NCI-H226 (cell line): Measurements from ENCODE around the gene ACSF3.

ENCODE experiments used
- DNase-seq: peaks from one replicate; pipeline ENCODE4 v3.0.0-alpha.2; 2015

The ACSF3 gene

DNA sequence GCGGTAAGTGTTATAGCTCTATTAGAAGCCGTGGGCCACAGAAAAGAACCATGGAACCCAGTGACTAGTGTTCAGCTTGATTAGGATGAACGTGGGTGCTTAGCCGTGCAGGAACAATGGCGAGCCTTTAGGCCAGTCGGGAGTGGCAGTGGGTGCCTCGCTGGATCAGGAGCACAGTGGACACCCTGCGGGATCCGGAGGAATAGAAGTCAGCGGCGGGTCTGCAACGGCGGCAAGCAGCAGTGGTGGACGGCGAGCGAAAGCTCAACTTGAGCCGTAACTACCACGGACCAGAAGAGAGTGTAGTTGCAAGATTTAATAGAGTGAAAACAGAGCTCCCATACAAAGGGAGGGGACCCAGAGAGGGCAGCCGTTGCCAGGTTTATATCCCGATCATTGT, 40.6 kb downstream of the ACSF3 start:
- no peak for DNase-seq

DNA sequence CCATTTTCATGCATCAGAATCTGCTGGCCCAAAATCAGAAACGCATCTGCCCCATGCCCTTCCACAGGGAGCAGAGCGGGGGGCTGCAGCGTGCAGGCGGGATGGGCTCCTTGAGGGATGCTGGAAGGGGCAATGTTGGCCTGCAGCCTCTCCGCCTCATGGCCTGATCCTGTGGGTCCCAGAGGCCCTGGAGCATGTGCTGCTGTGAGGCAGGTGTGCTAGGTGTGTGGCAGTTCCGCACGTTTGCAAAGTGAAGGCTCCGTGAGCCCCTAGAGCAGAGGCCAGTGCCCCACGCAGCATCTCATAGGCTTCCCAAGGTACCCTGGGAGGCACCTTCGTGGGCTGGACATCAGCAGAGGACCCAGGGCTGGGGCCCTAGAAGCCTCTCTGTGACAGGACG, 41.5 kb downstream of the ACSF3 start:
- DNase-seq, result no peak

DNA sequence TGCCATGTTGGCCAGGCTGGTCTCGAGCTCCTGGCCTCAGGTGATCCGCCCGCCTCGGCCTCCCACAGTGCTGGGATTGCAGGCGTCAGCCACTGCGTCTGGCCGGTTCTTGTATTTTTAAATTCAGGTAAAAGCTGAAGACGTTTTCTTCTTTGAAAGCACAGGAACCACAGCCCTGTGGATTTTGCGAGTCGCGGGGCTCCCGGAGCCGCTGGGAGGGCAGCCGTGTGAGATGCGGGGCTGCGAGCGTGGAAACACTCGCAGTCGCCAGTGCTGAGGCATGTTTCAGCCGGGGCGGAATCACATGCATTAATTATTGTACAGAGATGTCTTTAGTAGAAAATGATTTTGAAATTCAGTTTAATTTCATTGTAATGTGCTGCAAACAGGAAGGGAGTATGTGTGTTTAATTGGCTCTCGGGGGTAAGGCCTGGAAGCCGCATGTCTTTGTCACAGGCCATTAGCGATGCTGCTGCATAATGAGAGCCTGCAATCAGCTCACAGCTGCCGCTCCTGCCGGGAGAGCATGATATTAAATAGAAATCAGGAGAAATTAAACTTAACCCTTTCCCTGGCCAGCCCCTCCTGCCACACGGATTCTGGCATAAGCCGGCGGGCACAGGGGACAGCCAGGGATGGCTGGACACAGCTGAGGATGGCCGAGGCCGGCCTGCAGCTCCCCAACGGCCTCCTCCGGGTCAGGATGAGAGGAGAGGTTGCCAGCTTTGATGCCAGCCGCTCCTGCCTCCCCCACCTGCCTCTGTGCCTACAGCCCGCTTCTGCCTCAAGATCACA, 42.5 kb downstream of the ACSF3 start:
- no peak for DNase-seq

DNA sequence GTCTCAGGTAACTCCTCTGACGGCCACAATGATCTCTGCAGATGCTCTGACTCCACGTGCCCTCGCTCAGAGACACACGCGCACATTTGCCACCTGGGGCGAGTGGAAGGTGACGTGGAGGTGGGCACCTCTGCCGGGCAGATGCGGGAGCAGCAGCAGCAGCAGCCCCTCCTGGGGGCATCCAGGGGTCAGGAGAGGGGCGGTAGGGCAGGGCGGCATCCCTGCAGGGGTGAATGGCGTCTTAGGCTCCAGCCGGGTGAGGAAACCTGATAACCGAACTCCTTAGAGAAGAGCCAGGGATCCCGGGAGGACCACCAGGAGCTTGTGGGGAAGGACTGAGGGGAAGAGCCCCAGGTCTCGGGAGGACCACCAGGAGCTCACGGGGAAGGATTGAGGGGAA, 43.3 kb downstream of the ACSF3 start:
- DNase-seq, result no peak

DNA sequence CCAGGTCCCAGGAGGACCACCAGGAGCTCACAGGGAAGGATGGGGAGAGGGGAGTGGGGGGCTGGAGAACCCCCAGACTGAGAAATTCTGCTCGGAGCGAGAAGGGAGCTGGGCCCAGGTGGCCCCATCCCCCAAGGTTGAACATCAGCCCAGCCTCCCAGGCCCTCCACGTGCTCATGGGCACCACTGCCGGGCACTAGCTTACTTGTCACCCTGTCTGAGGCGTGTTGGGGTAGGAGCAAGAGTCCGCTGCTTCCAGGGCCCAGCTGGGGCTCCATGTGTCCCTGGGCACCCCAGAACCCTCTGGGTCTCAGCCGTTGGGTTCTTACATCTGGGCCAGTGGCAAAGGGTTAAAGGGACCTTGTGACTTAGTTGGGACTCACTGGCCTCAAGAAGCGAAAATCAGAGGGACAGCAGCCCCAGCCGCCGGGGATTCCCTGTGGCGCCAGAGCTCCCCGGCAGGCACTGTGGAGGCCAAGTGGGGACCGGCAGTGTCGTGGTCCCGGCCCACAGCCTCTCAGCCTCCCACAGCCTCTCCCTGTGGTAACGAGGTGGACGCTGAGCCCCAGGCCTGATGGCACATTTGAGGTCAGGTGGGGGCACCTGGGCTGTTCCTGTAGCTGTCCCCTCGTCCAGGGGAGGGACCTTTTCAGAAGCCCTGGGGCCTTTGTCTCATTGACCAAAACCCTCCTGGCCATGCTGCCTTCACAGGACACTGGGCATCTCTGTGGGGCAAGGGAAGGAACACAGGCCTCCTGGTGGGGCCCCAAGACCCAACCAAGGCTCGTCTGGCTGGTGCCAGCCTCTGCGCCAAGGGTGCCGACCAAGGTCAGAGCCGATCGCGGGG, 44.2 kb downstream of the ACSF3 start:
- DNase-seq, result no peak

DNA sequence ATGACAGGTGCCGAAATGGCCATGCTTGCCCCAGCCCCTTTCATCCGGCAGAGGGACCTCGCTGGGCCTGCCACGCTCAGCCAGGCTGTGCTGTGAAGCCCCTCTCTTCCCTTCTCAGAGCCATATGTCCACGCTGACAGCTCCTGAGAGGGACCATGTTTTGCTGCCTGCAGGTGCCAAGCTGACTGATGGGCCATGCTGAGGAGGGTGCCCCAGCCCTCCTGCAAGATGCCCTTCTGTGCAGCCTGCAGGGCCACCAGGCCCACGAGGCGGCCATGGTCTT, 44.8 kb downstream of the ACSF3 start:
- no peak for DNase-seq

DNA sequence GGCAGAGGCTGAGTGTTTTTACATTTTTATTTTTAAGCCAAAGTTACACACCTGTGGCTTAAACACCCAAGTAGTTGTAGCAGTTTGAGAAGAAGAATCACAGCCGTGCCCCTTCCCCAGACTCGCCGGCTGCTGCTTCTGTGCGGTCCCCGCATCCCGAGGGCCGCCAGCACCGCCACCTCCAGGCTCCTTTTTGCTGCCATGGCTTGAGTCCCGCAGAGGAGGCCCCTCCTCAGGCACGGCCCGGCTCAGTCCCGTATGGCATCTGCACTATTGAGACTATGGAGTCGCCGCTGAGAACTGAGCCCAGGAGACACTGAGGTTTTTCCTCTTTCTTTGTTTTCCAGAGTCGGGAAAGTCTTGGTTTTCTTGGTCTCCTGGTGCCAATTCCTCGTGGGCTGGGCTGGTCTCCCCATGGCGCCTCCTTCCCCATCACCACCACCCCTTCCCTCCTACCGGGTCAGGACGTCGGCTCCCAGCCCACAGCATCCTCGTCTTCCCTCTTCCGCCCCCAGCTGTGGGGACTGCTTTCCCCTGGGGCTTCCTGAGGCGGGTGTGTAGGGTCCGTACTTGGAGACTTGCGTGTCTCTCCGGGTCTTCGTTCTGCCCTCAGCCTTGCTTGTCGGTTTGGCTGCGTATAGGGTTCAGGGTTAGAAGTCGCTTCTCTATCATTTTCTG, 45.3 kb downstream of the ACSF3 start:
- DNase-seq, result no peak

DNA sequence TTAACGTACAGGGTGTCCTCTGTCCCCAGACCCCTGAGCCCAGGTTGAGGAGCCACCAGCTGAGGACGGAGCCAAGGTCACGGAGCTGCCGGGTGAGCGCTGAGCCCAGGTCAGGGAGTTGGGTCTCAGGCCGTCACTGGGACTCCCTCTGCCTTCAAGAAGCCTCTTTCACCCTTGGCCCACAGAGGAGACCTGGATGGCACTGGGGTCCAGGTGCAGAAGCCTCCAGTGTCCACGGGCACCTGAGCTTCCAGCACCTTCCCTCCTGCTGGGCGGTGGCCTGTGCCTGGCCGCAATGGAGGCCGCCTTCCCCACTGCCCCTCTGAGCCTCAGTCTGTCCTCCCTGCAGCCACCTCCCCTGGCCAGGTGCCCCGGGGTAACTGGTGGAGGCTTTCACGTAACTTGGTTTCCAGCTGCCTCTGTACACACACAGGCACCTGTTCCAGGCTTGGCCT, 46.3 kb downstream of the ACSF3 start:
- no peak for DNase-seq

DNA sequence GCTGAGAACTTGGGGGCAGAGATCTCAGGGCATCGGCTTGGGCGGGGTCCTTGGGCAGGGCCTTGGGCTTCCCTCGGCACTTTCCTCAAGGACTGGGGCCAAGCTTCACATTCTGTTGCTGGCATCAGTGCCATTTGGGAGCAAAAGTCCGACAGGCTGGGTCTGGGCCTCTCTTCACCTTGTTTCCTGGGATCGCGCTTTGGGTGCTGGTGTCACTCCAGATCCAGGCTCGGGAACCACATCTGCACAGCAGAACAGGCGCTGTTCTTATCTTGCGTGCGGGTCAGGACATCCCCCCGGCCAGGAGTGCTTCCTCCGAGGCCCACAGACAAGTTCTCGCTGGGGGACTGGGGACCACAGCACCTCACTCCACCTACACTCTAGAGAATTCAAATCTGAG, 46.7 kb downstream of the ACSF3 start:
- DNase-seq, result no peak

DNA sequence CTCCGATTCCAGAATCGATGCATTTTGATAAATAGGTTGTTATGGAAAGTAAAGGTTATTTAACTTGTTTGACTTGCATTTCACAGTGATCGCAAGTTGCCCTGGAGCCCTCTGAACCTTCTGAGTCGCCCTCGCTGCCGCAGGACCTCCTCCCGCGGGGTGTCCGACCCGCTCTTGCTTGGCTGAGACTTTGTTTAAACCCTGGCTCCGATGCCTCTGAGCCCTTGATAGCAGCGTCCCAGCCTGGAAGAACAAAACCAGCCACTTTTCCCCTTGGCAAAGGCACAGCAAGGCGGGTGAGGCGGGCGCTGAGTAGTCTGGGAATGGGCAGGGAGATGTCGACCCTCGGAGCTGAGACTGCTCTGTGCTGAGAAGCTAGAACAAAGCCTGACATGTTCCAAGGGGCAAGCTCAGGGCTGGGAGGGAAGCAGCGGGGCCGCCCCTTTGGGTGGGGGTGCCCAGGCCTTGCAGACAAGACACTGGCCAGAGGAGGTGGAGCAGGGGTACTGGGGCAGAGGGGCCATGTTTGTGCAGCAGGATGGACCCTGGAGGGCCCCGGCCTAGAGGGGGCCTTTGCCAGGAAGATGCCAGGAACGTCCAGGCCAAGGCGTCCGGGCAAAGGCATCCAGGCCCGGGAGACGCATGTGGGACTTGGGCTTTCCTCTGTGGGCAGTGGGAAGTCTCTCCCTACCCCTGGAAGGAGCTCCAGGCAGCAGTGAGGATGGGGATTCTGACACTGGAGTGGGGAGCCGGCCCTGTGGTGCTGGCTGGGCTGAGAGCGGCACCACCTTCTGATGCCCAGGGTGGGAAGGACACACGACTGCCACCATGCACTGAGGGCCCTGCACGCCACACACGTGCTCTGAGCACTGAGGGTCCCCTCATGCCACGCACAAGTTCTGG, 47.6 kb downstream of the ACSF3 start:
- DNase-seq, result no peak

DNA sequence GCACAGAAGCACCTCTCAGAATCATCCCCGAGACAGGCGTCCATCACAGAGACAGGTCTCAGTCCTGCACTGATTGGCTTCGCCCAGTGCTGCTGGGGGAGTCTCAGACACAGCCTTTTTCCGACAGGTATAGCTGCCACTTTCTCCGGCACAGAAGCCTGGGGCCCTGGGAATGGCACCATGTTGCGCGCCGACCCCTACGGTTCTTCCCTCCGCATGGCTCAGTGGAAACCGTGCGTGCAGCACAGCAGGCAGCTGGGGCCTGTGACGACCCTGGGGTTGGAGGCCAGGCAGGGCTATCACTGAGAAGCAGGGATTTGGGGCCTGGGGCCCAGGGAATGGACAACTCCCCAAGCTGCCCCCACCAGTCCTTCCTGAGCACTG, 48.2 kb downstream of the ACSF3 start:
- no peak for DNase-seq

DNA sequence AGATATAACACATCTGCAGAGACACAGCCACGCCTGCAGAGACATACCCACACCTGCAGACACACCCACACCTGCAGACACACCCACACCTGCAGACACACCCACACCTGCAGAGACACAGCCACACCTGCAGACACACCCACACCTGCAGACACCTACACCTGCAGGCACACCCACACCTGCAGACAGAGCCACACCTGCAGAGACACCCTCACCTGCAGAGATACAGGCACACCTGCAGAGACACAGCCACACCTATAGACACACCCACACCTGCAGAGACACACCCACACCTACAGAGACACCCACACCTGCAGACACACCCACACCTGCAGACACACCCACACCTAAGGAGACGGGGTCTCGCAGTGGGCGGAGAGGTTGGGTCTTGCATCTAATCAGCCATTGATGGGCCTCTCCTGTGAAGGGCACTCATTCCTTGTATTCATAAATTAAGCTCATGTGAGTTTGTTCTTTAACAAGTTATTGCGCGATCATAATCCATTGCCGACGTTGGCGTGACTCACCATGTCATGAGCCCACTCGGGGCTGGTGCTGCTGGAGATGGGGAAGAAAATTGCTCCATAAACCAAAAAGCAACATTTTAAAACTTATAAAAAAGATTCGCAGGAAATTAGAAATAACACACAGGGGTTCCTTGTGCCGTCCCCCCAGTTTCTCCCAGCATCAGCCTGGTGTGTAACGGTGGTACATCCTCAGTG, 49.0 kb downstream of the ACSF3 start:
- DNase-seq, result no peak

DNA sequence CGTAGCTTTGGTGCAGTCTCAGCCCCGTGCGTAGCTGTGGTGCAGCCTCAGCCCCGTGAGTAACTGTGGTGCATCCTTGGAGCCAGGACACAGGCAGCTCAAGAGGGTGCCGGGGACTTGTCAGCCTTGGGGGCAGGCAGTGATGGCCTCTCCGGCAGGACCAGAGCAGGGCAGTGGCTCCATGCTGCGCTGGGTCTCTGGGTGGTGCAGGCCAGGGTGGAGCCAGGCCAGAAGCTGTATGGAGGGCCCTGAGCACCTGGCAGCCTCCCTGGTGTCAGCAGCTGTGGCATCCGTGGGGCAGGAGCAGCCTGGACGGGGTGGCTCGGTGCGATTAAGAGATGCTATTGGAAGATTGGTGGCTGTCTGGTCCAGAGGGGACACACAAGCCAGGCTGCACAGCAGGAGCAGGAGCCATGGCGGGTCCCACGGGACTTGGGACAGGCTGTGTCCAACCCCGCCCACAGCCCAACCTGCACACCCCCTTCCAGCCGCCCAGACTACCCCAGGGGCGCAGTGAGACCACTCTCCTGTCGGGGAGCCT, 49.6 kb downstream of the ACSF3 start:
- DNase-seq, result no peak

DNA sequence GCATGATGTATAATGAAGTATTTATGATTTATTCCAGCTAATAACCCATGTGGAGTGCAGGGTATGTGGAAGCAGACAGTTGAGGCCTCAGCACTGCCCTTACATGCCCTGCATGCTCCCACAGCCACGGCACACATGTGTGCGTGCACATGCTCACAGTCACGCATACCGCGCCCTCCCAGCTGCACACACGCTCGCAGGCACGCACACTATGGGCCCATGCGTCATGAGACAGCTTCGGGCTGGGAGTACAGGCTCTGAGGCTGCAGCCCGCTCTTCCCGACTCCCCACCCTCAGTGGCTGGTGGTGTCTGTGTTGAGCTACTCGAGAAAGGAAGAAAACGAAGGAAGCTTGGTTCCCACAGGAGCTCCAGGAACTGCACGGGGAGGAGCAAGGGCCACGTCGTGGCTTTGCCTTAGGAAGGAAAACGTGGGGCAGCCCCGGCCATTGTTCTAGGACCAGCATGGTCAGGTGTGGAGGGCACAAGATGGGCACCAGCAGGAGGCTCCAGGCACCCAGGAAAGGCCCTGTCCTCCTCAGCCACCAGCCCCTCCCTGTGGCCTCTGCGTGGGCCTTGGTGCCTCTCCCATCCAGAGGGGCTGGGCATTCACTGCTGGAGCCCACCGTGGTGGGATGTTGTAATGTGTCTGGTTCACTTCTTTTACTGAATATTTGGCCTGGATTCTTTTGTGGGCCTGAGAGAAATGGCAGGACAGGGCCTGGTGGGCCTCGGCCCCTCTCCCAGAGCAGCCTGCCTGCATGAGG, 50.4 kb downstream of the ACSF3 start:
- DNase-seq, result no peak

DNA sequence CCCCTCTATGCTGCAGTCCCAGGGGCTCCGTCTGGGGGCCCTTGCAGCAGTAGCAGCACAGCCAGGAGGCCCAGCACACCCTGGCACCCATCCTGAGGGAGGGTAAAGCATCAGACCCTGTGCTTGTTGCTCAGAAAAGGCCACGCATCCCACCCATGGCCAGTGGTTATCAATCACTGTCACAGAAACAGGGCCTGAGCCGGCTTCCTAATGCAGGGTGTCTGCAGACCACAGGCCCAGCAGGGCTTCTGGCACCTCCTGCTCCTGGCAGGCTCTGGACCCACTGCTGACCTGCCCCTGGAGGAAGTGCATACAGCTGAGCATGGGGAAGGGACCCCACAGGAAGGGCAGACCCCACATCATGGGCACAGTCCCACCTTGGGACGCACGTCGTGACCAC, 51.0 kb downstream of the ACSF3 start:
- DNase-seq, result no peak

DNA sequence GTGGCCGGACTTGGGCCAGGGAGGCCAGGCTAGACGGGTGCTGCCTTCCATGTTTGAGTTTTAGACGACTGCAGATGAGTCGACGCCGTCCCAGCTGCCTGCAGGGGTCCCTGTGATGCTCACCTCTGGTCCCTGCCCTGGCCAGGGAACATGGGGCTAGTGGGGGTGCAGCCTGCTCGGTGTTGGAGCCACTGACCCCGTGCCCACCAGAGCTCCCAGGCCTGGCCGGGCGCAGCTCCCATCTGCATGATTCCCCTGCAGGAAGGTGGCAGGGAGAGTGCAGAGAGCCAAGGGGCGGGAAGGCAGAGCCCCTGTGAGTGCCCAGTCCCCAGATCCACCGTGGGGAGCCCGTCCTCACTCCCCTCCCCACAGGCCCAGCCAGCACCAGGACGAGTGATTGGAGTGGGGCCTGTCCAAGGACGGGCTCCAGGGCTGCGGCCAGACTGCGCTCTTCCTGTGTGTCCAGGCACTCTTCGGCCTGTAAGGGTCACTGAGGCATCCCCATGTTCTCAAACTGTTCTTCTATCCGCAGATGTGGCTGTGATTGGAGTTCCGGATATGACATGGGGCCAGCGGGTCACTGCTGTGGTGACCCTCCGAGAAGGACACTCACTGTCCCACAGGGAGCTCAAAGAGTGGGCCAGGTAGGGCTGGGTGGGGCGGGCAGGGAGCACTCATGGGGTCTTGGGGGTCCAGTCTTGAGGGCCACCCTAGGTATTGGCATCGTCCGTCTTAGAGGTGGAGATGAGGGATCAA, 51.9 kb downstream of the ACSF3 start:
- no peak for DNase-seq

DNA sequence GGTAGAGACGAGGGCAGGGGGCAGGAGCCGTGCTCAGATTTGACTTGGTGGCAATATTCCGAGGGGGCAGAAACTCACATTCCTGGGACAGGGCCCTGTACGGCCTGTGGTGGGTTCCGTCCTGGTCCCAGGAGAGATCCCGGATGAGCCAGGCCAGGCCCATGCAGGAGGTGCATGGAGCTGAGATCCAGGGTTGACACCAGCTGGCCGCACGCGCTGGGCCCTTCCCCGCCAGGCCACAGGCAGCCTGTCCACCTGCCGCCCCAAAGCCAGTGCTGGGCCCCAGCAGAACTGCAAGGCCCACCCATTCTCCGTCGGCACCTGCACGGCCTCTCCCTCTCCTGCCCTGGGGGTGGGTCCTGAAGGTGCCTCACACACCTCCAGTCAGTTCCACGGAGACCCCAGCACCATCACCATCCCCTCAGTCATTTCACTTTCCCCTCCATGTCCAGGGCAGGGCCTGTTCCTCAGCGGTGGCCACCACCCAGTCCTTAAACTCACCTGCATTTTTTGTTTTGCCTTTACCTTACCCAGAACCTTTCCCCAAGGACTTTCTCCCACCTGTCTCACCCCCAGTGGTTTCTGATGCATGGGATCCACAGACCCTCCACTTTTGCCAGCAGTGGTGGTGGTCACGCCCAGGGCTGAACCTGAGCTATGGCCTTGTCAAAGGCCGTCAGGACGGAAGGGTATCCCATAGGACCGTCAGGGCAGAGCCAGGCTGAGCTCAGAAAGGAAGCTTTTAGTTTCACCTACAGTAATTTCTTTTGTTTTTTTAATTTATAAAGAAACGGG, 52.8 kb downstream of the ACSF3 start:
- DNase-seq, result no peak

DNA sequence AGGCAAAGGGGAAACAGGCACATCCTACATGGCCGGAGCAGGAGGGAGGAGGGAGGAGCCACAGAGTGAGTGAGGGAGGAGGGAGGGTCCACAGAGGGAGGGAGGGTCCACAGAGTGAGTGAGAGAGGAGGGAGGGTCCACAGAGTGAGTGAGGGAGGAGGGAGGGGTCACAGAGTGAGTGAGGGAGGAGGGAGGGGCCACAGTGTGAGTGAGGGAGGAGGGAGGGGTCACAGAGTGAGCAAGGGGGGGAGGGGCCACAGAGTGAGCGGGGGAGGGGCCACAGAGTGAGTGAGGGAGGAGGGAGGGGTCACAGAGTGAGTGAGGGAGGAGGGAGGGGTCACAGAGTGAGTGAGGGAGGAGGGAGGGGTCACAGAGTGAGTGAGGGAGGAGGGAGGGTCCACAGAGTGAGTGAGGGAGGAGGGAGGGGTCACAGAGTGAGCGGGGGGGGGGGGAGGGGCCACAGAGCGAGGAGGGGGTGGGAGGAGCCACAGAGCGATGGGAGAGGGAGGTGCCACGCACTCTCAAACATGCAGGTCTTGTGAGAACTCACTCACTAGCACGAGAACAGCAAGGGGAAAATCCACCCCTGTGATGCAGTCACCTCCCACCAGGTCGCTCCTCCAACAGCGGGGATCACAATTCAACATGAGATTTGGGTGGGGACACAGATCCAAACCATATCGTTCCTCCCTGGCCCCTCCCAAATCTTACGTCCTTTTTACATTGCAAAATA, 53.6 kb downstream of the ACSF3 start:
- no peak for DNase-seq

DNA sequence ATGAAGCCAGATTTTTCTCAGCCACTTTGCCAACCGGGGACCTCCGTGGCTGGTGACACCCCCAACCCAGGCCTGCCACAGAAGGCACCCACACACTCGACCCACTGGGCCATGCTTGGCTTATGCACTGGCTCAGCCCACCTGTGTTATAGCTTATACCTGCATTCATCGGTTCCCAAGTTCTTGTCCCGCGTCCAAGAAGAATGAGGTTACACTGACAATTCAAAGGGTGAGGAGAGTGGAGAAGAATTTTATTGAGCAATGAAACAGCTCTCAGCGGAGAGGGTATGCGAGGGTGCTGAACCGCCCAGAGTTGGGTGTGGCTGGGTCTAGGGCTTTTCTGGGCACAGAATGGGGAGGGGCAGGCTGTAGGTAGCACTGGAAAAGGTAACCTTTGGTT, 55.7 kb downstream of the ACSF3 start:
- DNase-seq, result no peak
